Gastroesophageal sphincter (tissue), 4 donors: ENCODE measurements around the gene MAP4K2. TPM values are rescaled to one million over a fixed set of nuclear protein-coding genes. Genes with fewer than 3 reads are reported as not detected.

Experiments used
- ATAC-seq: fragments of 150-250 bp; one replicate; pipeline ENCODE4 v1.9.1; 2016; ENCODE audit warnings: mild to moderate bottlenecking, moderate library complexity
- H3K27ac ChIP-seq, 4 donors: fragments of 200-600 bp; sonication (generic) in 3 of 4; 1 replicate in 3 of 4; 2 replicates in 1 of 4; pipeline ENCODE4 v1.5.1; 2016 to 2019
- H3K27me3 ChIP-seq: fragments of 200-600 bp; sonication (generic); one replicate; pipeline ENCODE4 v1.5.1; 2019
- H3K36me3 ChIP-seq, 2 donors: fragments of 200-600 bp; sonication (generic); one replicate each; pipeline ENCODE4 v1.5.1; 2019; ENCODE audit warnings: control low read depth in 1 of 2
- H3K4me1 ChIP-seq, 3 donors: fragments of 200-600 bp; sonication (generic); 1 replicate in 2 of 3; 2 replicates in 1 of 3; pipeline ENCODE4 v1.5.1; 2016 to 2019; ENCODE audit warnings: control low read depth in 2 of 3
- H3K4me3 ChIP-seq, 2 donors: fragments of 200-600 bp; sonication (generic); one replicate each; pipeline ENCODE4 v1.5.1; 2019; ENCODE audit warnings: mild to moderate bottlenecking in 1 of 2, moderate library complexity in 1 of 2
- H3K9me3 ChIP-seq, 3 donors: fragments of 200-600 bp; sonication (generic); one replicate each; pipeline ENCODE4 v1.5.1; 2017 to 2019; ENCODE audit warnings: control low read depth in 2 of 3
- CTCF ChIP-seq, 4 experiments: fragments of 200-600 bp in 2 of 4; fragments of 450-650 bp in 2 of 4; sonication (generic) in 1 of 4; IDR thresholded peaks; one replicate each; pipeline ENCODE4 v1.5.1; 2017 to 2019; ENCODE audit warnings: antibody characterized with exemption in 4 of 4, mild to moderate bottlenecking in 2 of 4, moderate library complexity in 2 of 4
- EP300 ChIP-seq: sonication (generic); formaldehyde crosslinking; IDR thresholded peaks from one replicate; pipeline ENCODE4 v1.6.1; 2017; ENCODE audit warnings: antibody characterized with exemption, mild to moderate bottlenecking
- POLR2A ChIP-seq, 2 donors: fragments of 450-650 bp; IDR thresholded peaks; one replicate each; pipeline ENCODE4 v1.6.1; 2017; ENCODE audit warnings: antibody characterized with exemption in 2 of 2, mild to moderate bottlenecking in 2 of 2, moderate library complexity in 1 of 2
- POLR2AphosphoS5 ChIP-seq: sonication (generic); formaldehyde crosslinking; IDR thresholded peaks from one replicate; pipeline ENCODE4 v1.6.1; 2017; ENCODE audit warnings: antibody characterized with exemption
- WGBS, 2 donors: methylation state at CpG; one replicate each; pipeline ENCODE4 v1.1.5; 2018; ENCODE audit warnings: low coverage in 1 of 2; 5-methylcytosine and 5-hydroxymethylcytosine counted together
- total RNA-seq, 4 donors: library from RNA; depleted of rRNA; stranded (reverse); fragments of >200 nt; gene quantifications; one replicate each; pipeline ENCODE4 v1.1.0, GENCODE V29; 2016

MAP4K2 gene
- total RNA-seq, 4 donors from 2014 or later = 17.6 to 24.0 (median 19.6) TPM

- Histone ChIP-seq H3K4me3 (no peak overlapping the region), H3K27ac (peak overlapping the region; percentile 4 to 86 (median 80)), H3K9me3 (no peaks in the 10 kb centered on the region), H3K36me3 (peaks cover 23 to 98% of the 10 kb centered on the region in 2 donors), H3K4me1 (peaks cover 6 to 89% (median 31%) of the 10 kb centered on the region in 3 donors), H3K27me3 (no peaks in the 10 kb centered on the region)
- no CpG with 5 or more reads among the region's 11 CpGs for WGBS, 2 donors
- ATAC-seq = no peak
- TF ChIP-seq POLR2AphosphoS5 (no peak), CTCF (IDR thresholded peaks at IDR 0.05) (no peak), EP300 (no peak), POLR2A (IDR thresholded peaks at IDR 0.05) (no peak)
These were observed 36.1 kb downstream of the MAP4K2 start for GRCh38 chr11:64766881-64767280.

- WGBS, 2 donors = 65 to 81% methylated on average over 10 to 13 of the region's 42 CpGs
These were observed 37.0 kb downstream of the MAP4K2 start for GRCh38 chr11:64765851-64766665.

GRCh38 chr11:64765291-64765850, 37.6 kb downstream of the MAP4K2 start:
- Histone ChIP-seq H3K4me3 (no peak overlapping the region), H3K9me3 (no peaks in the 10 kb centered on the region), H3K36me3 (peaks cover 23 to 88% of the 10 kb centered on the region in 2 donors), H3K27ac (peak overlapping the region in 3 of 4 donors; percentile 82 to 86 (median 86)), H3K27me3 (no peaks in the 10 kb centered on the region), H3K4me1 (peaks cover 4 to 89% (median 38%) of the 10 kb centered on the region in 3 donors)
- no peak for TF ChIP-seq POLR2AphosphoS5
- no peak for TF ChIP-seq EP300
- no peak for TF ChIP-seq POLR2A (IDR thresholded peaks at IDR 0.05)
- peak in 2 of 4 experiments; percentile 48 to 52 for TF ChIP-seq CTCF (IDR thresholded peaks at IDR 0.05)
- WGBS, 2 donors = 82% methylated on average over 24 of the region's 30 CpGs; no CpG with 5 or more reads in 1 of the 2 donors
- no peak for ATAC-seq

More at GRCh38 chr11:64765851-64766665, 37.0 kb downstream of the MAP4K2 start:
- no peak for ATAC-seq
- no peak for TF ChIP-seq EP300
- no peak for TF ChIP-seq CTCF (IDR thresholded peaks at IDR 0.05)
- no peak for TF ChIP-seq POLR2AphosphoS5
- TF ChIP-seq POLR2A (IDR thresholded peaks at IDR 0.05) = no peak
- no peaks in the 10 kb centered on the region for H3K9me3 ChIP-seq
- H3K36me3 ChIP-seq = peaks cover 23 to 95% of the 10 kb centered on the region in 2 donors
- peak overlapping the region in 3 of 4 donors; percentile 82 to 86 (median 86) for H3K27ac ChIP-seq
- peaks cover 4 to 89% (median 36%) of the 10 kb centered on the region in 3 donors for H3K4me1 ChIP-seq
- H3K27me3 ChIP-seq = no peaks in the 10 kb centered on the region
- H3K4me3 ChIP-seq = no peak overlapping the region

GRCh38 chr11:64764753-64765152, 38.3 kb downstream of the MAP4K2 start:
- Histone ChIP-seq H3K36me3 (peaks cover 18 to 82% of the 10 kb centered on the region in 2 donors), H3K9me3 (no peaks in the 10 kb centered on the region), H3K4me3 (no peak overlapping the region), H3K27me3 (no peaks in the 10 kb centered on the region), H3K27ac (peak overlapping the region in 3 of 4 donors; percentile 84 to 86 (median 86)), H3K4me1 (peaks cover 7 to 91% (median 44%) of the 10 kb centered on the region in 3 donors)
- TF ChIP-seq POLR2A (IDR thresholded peaks at IDR 0.05) (no peak), EP300 (no peak), CTCF (IDR thresholded peaks at IDR 0.05) (no peak), POLR2AphosphoS5 (no peak)
- ATAC-seq = no peak
- 57 to 83% methylated on average over 4 to 8 of the region's 8 CpGs for WGBS, 2 donors
